GM20000 (cell line): Measurements from ENCODE around the gene TRMT13.

Experiments used
- DNase-seq: peaks from one replicate; pipeline ENCODE4 v3.0.0; 2012; ENCODE audit warnings: low spot score
- CTCF ChIP-seq: IDR thresholded peaks from 2 replicates; pipeline ENCODE4 v1.5.1; 2012; ENCODE audit warnings: mild to moderate bottlenecking, control low read depth; ENCODE audit errors: extremely low read depth, missing control alignments

The TRMT13 gene

DNA sequence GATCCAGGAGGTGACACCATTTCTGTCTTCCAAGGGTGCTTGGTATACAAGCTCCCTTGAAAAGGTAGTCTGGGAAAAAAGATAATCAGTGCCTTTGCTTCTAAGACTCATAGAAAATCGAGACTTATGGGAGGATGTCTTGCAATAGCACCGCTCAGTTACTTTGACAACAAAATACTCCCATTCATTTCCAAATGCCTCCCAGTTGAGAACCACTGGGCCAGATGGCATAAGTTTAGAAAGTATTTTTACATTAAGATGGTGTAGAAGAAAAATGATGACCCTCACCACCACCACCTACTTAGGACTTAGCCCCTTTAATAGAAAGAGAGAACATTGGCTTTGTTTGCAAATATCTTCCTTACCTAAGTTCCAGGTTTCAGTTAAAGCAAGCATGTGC is 4.6 kb downstream of the TRMT13 start:
- DNase-seq, result no peak
- TF ChIP-seq CTCF, result no peak

DNA sequence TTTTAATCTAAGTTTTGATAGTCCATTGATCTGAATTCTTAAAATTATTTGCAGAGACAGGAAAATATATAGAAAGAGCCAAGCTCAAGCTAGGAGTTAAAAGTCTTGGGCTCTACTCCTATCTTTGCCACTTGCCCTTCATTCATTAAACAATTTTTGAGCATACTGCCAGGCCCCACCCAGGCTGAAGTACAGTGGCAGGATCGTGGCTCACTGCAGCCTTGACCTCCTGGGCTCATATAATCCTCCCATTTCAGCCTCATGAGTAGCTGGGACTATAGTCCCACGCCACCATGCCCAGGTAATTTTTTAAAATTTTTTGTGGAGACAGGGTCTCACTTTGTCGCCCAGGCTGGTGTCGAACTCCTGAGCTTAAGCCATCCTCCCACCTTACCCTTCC is 8.2 kb downstream of the TRMT13 start:
- DNase-seq, result no peak
- no peak for TF ChIP-seq CTCF

GRCh38 chr1:100142343-100142742 is 9.4 kb downstream of the TRMT13 start:
- no peak for TF ChIP-seq CTCF
- DNase-seq, result no peak

DNA sequence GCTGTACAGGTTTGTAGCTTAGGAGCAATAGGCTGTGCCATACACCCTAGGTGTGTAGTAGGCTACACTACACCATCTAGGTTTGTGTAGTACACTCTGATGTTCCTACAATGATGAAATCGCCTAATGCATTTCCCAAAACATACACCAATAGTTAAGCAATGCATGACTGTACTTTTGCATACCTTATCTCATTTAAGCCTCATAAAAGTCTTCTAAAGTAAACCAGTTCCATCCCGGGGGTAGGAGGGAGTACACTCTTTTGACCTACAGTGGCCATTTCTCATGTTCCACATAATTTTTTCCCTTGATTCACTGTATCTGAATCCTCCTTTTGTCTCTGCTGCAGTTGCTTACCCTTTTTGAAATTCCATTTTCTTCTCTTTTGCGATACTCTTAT is 12.2 kb downstream of the TRMT13 start:
- TF ChIP-seq CTCF, result no peak
- no peak for DNase-seq

GRCh38 chr1:100146958-100147357 is 14.0 kb downstream of the TRMT13 start:
- TF ChIP-seq CTCF, result no peak

DNA sequence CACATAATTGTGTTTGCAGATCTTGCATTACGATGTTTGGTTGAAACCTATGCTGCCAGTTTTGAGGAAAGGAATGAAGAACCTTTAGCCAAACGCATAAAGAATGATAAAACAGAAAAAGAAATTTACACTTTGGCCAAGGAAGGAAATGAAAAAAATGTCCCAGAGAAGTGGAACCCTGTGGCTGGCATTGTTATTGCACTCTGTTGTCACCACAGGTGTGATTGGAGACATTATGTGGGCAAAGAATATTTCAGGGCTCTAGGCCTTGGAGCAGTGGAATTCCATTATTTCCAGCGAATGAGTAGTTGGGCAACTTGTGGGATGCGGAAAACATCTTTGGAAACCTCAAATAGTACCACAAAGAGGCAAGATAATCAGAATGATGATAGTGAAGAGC is 14.9 kb downstream of the TRMT13 start:
- TF ChIP-seq CTCF, result no peak
- DNase-seq, result no peak

More at GRCh38 chr1:100146958-100147357, 14.0 kb downstream of the TRMT13 start:
- DNase-seq, result no peak

DNA sequence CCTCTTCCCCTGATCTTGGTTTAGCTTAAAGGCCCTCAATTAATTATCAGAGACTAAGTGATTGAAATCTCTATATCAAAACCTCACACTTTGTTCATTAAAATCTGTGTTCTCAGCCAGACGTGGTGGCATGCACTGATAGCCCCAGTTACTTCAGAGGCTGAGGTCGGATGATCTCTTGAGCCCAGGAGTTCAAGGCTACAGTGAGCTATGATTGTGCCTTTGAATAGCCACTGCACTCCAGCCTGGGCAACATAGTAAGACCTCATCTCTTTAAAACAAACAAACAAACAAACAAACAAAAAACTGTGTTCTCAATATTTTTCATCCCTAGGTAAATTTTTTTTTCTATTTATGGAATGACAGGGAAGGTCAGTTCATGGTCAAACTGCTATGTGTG is 18.7 kb downstream of the TRMT13 start:
- DNase-seq, result no peak

More for the DNA sequence above, 18.7 kb downstream of the TRMT13 start:
- no peak for TF ChIP-seq CTCF
